Stimulated activated effector memory CD8-positive, alpha-beta T cell treated with anti-CD3 and anti-CD28 coated beads, Interleukin-12 subunit alpha, Interleukin-12 subunit beta, amount 100 ng/mL, for 72 hours (primary cell): Measurements from ENCODE around the gene LIX1L.

Experiments used
- ATAC-seq: fragments of 150-1000 bp; cut with Tn5 transposase; 2 replicates; pipeline ENCODE4 v1.10.0; 2021
- DNase-seq, 2 donors: peaks; one replicate each; pipeline ENCODE4 v3.0.0; 2021 to 2022; ENCODE audit warnings: low spot score in 2 of 2
- H3K27ac Mint-ChIP-seq: one replicate; pipeline ENCODE4 v1.8.0; 2022; ENCODE audit warnings: mild to moderate bottlenecking, mixed read lengths
- H3K36me3 Mint-ChIP-seq: one replicate; pipeline ENCODE4 v1.8.0; 2022; ENCODE audit warnings: mild to moderate bottlenecking, mixed read lengths
- H3K4me1 Mint-ChIP-seq: one replicate; pipeline ENCODE4 v1.8.0; 2022; ENCODE audit warnings: mixed read lengths
- H3K4me3 Mint-ChIP-seq: one replicate; pipeline ENCODE4 v1.8.0; 2022; ENCODE audit warnings: mild to moderate bottlenecking, mixed read lengths
- H3K9me3 Mint-ChIP-seq: one replicate; pipeline ENCODE4 v1.8.0; 2022; ENCODE audit warnings: mixed read lengths

The LIX1L gene

GRCh38 chr1:145960468-145961108 lies 2.8 kb upstream of the LIX1L start:
- Mint-ChIP-seq H3K27ac (peak overlapping the region; percentile 88), H3K36me3 (peaks cover 20% of the 10 kb centered on the region), H3K4me1 (peaks cover 81% of the 10 kb centered on the region), H3K9me3 (no peaks in the 10 kb centered on the region), H3K4me3 (peak overlapping the region; percentile 75)
- no peak for ATAC-seq
- peak; percentile 27 to 78 for DNase-seq

DNA sequence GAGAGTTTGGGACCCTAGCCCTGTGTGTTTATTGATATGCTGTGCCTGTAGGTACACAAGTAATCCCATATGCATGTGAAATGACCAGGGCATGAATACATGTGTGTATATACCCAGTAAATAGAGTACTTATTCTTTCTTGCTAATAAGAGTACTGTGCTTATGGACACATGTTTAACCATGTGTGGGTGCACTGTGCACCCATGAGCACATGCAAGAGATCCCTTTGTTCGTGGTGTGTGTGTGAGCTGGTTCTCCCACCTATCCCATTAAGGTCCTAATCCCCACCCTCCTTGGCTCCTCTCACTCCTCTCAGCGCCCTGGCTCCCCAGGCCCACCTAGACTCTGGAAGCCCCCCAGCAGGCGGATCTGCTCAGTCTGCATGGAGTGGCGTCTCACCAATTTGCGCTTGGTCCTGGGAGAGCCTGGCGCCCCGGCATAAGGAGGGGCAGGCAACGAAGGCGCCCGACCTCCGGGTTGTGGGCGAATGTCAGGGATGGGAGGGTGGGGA lies 2.2 kb upstream of the LIX1L start:
- Mint-ChIP-seq H3K4me3 (peak overlapping the region; percentile 75), H3K27ac (peak overlapping the region; percentile 88), H3K4me1 (peaks cover 82% of the 10 kb centered on the region), H3K36me3 (peaks cover 20% of the 10 kb centered on the region), H3K9me3 (no peaks in the 10 kb centered on the region)
- ATAC-seq: no peak
- no peak for DNase-seq

- DNase-seq (no peak), ATAC-seq (no peak)
- Mint-ChIP-seq H3K9me3 (no peaks in the 10 kb centered on the region), H3K36me3 (peaks cover 18% of the 10 kb centered on the region), H3K4me3 (peak overlapping the region; percentile 75), H3K27ac (no peak overlapping the region), H3K4me1 (peaks cover 86% of the 10 kb centered on the region)
Observed at GRCh38 chr1:145959333-145959732, 1.5 kb upstream of the LIX1L start.

- H3K27ac Mint-ChIP-seq: no peak overlapping the region
- peak overlapping the region; percentile 75 for H3K4me3 Mint-ChIP-seq
- H3K36me3 Mint-ChIP-seq: peaks cover 14% of the 10 kb centered on the region
- peaks cover 86% of the 10 kb centered on the region for H3K4me1 Mint-ChIP-seq
- DNase-seq: no peak
- ATAC-seq: no peak
- H3K9me3 Mint-ChIP-seq: no peaks in the 10 kb centered on the region
Observed at GRCh38 chr1:145958734-145959133, 917 bp upstream of the LIX1L start.

- H3K4me1 Mint-ChIP-seq: peaks cover 75% of the 10 kb centered on the region
- peak overlapping the region; percentile 73 for H3K27ac Mint-ChIP-seq
- H3K4me3 Mint-ChIP-seq: peak overlapping the region; percentile 75
- H3K9me3 Mint-ChIP-seq: no peaks in the 10 kb centered on the region
- peaks cover 24% of the 10 kb centered on the region for H3K36me3 Mint-ChIP-seq
- DNase-seq (no peak), ATAC-seq (no peak)
Observed at GRCh38 chr1:145956781-145957442, 905 bp downstream of the LIX1L start.

GRCh38 chr1:145956361-145956760 lies 1.5 kb downstream of the LIX1L start:
- Mint-ChIP-seq H3K4me1 (peaks cover 75% of the 10 kb centered on the region), H3K4me3 (peak overlapping the region; percentile 75), H3K9me3 (no peaks in the 10 kb centered on the region), H3K27ac (peak overlapping the region; percentile 73), H3K36me3 (peaks cover 26% of the 10 kb centered on the region)
- DNase-seq (no peak), ATAC-seq (no peak)

DNA sequence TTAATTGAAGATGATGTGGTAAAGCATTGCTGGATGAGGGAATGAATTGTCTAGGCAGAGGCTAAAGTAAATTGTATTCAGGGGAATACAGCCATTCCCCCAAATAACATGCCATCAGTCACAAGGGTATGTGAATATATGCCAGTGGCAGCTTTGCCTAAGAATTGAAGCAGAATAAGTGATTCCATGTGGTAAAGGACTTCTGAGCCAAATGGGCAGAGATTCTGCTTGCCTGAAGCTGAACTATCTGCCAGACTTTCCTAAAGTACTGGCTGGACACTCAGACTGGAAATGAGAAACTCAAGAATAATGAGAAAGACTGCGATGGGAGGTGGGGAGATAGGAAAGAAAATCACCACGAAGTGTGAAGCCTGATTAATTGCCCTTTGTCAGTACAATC lies 2.4 kb downstream of the LIX1L start:
- Mint-ChIP-seq H3K4me1 (peaks cover 73% of the 10 kb centered on the region), H3K4me3 (peak overlapping the region; percentile 75), H3K27ac (no peak overlapping the region), H3K36me3 (peaks cover 20% of the 10 kb centered on the region), H3K9me3 (no peaks in the 10 kb centered on the region)
- ATAC-seq (no peak), DNase-seq (no peak)

DNA sequence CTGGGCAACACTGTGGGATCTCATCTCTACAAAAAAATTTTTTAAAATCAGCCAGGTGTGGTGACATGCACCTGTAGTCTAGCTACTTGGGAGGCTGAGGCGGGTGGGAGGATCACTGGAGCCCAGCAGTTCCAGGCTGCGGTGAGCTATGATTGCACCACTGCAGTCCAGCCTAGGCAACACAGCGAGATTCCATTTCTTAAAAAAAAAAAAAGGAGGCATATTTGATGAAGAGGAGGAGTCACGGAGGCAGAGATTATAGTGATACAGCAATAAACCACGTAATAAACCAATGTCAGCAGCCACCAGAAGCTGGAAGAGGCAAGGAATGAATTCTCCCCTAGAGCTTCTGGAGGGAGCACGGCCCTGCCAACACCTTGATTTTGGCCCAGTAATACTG lies 4.0 kb downstream of the LIX1L start:
- DNase-seq (no peak), ATAC-seq (no peak)
- Mint-ChIP-seq H3K4me3 (no peak overlapping the region), H3K4me1 (peaks cover 75% of the 10 kb centered on the region), H3K9me3 (no peaks in the 10 kb centered on the region), H3K36me3 (peaks cover 20% of the 10 kb centered on the region), H3K27ac (peak overlapping the region; percentile 24)

DNA sequence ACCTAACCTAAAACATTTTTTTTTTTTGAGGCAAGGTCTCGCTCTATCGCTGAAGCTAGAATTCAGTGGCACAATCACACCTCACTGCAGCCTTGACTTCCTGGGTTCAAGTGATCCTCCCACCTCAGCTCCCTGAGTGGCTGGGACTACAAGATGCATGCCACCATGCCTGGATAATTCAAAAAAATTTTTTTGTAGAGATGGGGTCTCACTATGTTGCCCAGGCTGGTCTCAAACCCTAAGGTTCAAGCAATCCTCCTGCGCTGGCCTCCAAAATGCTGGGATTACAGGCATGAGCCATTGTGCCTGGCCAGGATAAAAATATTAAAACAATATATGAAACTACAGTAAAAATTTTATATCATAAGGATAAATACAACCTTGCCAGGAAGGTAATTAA lies 4.9 kb downstream of the LIX1L start:
- peaks cover 66% of the 10 kb centered on the region for H3K4me1 Mint-ChIP-seq
- ATAC-seq: no peak

DNA sequence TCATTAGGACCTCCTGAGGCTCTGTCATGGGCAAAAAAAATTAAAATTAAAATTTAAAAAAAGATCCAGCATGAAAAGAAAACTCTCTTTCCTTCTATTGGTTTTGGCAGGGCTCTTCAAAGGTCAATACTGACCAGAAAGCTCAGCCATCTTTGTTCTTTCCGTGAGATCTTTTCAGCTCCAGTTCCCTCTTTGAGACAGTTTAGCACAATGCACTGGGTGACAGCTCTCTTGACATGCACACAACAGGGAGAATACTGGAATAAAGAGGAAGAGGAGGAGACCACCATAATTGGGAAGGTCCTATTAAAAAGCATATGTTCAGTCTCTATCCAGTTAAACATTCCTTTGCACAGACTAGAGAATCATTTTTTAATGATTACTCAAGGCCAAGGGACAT lies 6.3 kb downstream of the LIX1L start:
- Mint-ChIP-seq H3K36me3 (peaks cover 34% of the 10 kb centered on the region), H3K4me3 (no peak overlapping the region), H3K27ac (no peak overlapping the region), H3K4me1 (peaks cover 57% of the 10 kb centered on the region), H3K9me3 (no peaks in the 10 kb centered on the region)
- ATAC-seq (no peak), DNase-seq (no peak)

More for the DNA sequence above, 4.9 kb downstream of the LIX1L start:
- peaks cover 21% of the 10 kb centered on the region for H3K36me3 Mint-ChIP-seq
- H3K27ac Mint-ChIP-seq: no peak overlapping the region
- no peak overlapping the region for H3K4me3 Mint-ChIP-seq
- no peak for DNase-seq
- H3K9me3 Mint-ChIP-seq: no peaks in the 10 kb centered on the region

DNA sequence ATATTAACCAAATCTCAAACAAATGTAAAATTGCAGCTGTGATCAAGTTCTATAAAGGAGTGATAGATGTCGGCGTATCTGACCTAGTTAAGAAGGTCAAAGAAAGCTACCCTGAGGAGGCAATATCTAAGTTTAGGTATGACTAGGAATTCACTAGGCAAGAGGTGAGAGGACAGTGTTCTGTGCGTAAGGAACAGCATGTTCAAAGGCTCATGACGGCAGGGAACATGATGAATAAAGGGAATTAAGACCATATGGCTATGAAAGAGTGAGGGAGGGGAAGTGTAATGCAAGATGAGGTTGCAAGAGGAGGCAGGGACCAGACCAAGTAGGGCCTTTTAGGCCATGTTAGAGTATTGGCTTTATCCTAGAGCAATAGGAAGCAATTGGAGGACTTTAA lies 8.6 kb downstream of the LIX1L start:
- Mint-ChIP-seq H3K36me3 (peaks cover 58% of the 10 kb centered on the region), H3K27ac (peak overlapping the region; percentile 48), H3K9me3 (no peaks in the 10 kb centered on the region), H3K4me3 (no peak overlapping the region), H3K4me1 (peaks cover 34% of the 10 kb centered on the region)
- ATAC-seq (no peak), DNase-seq (no peak)

GRCh38 chr1:145947551-145947950 lies 10.3 kb downstream of the LIX1L start:
- peaks cover 65% of the 10 kb centered on the region for H3K36me3 Mint-ChIP-seq
- H3K4me3 Mint-ChIP-seq: no peak overlapping the region
- DNase-seq (no peak), ATAC-seq (no peak)
- H3K4me1 Mint-ChIP-seq: peaks cover 25% of the 10 kb centered on the region
- H3K27ac Mint-ChIP-seq: no peak overlapping the region
- no peaks in the 10 kb centered on the region for H3K9me3 Mint-ChIP-seq

DNA sequence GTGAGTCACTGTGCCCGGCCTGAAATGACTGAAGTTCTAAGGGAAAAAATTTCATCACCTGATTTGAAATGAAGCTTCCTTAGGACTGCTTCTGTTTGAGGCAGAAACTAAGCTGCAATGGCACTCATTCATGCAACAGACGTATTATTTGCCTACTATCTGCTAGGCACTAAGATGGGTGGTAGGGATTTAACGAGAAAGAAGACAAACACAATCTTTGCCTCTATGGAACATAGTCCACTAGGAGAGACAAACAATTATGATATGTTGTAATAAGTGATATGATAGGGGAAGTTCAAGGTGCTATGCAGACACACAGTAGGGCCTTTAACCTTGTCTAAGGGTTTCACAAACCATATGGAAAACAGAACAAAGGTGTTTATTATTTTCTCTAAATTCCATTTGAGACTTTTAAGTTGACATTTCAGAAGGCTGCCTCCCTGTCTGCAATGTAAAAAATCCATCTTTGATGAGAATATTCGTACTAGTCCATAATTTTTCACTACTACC lies 11.3 kb downstream of the LIX1L start:
- Mint-ChIP-seq H3K9me3 (no peaks in the 10 kb centered on the region), H3K4me1 (peaks cover 21% of the 10 kb centered on the region), H3K27ac (no peak overlapping the region), H3K36me3 (peaks cover 68% of the 10 kb centered on the region), H3K4me3 (no peak overlapping the region)
- no peak for ATAC-seq
- DNase-seq: no peak

DNA sequence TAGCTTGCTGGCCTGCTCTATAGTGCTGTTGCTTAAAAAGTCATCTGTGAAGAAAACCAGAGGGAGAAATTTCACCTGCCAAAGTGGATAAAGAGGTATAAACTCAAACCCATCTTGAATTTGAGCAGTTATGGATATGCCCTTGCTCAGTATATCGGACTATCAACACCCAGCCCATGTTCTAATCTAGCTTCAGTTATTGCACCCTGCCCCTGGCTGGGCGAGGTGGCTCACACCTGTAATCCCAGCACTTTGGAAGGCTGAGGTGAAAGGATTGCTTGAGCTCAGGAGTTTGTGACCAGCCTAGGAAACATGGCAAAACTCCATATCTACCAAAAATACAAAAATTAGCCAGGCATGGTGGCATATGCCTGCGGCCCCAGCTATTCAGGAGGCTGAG lies 13.3 kb downstream of the LIX1L start:
- Mint-ChIP-seq H3K27ac (peak overlapping the region; percentile 64), H3K9me3 (no peaks in the 10 kb centered on the region), H3K4me3 (no peak overlapping the region), H3K36me3 (peaks cover 85% of the 10 kb centered on the region), H3K4me1 (peaks cover 6% of the 10 kb centered on the region)
- ATAC-seq: no peak
- no peak for DNase-seq

- no peaks in the 10 kb centered on the region for H3K9me3 Mint-ChIP-seq
- H3K36me3 Mint-ChIP-seq: peaks cover 95% of the 10 kb centered on the region
- H3K27ac Mint-ChIP-seq: peak overlapping the region; percentile 64
- no peak for ATAC-seq
- H3K4me3 Mint-ChIP-seq: no peak overlapping the region
- no peaks in the 10 kb centered on the region for H3K4me1 Mint-ChIP-seq
- DNase-seq: no peak
Observed at GRCh38 chr1:145942871-145943270, 14.9 kb downstream of the LIX1L start.

DNA sequence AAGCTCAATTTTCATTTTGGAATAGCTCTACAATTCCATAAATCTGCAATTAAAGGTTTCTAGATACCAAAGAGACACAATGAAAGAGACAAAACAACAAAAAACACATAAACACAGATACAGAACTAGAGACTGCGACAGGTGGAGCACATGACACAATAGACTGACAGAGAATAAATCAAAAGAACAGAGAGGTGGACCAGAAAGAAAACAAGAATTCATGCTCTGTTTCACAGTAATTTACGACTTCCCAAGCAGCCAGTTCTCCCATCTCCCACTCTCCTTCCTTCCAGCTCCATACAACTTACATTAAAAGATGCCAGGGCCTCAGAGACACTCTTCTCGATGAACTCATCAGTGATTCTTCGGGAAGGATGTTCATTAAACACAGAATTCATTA lies 15.4 kb downstream of the LIX1L start:
- Mint-ChIP-seq H3K27ac (peak overlapping the region; percentile 64), H3K36me3 (peaks cover 95% of the 10 kb centered on the region)
- no peak for DNase-seq

More for the DNA sequence above, 15.4 kb downstream of the LIX1L start:
- no peaks in the 10 kb centered on the region for H3K4me1 Mint-ChIP-seq
- H3K4me3 Mint-ChIP-seq: no peak overlapping the region
- no peak for ATAC-seq
- H3K9me3 Mint-ChIP-seq: no peaks in the 10 kb centered on the region
